HCT116 (cell line): ENCODE data around the gene C19orf38. TPM values are rescaled to one million over a fixed set of nuclear protein-coding genes. Genes with fewer than 3 reads are reported as not detected.
A peak's percentile ranks its signal among the peaks of the same experiment; 100 is the strongest.

ENCODE experiments used
- ATAC-seq: fragments of 200-7000 bp; cut with Tn5 transposase; 2 replicates; pipeline ENCODE4 v1.9.1; 2020; ENCODE audit warnings: mild to moderate bottlenecking, moderate library complexity
- BruUV-seq: library from RNA; stranded (reverse); fragments of 400-500 nt; replicated peaks from 2 replicates; lab custom pipeline; 2021; lab: Mats Ljungman, UMichigan
- CTCF ChIA-PET: fragments of 300-600 bp; sonication (Branson Sonifier 250); formaldehyde crosslinking; loops from one replicate; lab custom pipeline; 2021; ENCODE audit warnings: antibody characterized with exemption; lab: Charles Lee
- POLR2A ChIA-PET: fragments of 300-600, 350-600 bp; sonication (Branson Sonifier 250); formaldehyde crosslinking; loops from one replicate; lab custom pipeline; 2021; ENCODE audit warnings: antibody characterized with exemption; lab: Charles Lee
- RAD21 ChIA-PET, 2 experiments: fragments of 300-600 bp; sonication (Branson Sonifier 250); formaldehyde crosslinking; loops; one replicate each; lab custom pipeline; 2023; ENCODE audit warnings: low total read pairs in 2 of 2; ENCODE audit not compliant: uncharacterized antibody in 2 of 2, unreplicated experiment in 2 of 2, low non-redundant PET in 1 of 2; lab: Charles Lee
- DNase-seq: peaks from one replicate; pipeline ENCODE4 v3.0.0-alpha.2; 2010; ENCODE audit warnings: low read depth, low spot score
- H2AFZ ChIP-seq: fragments of 200-600 bp; shearing (Covaris generic), sonication (generic); 2 replicates; pipeline ENCODE4 v1.6.1; 2017; ENCODE audit warnings: low read depth, mixed run types, mixed read lengths, antibody characterized with exemption, low read length; ENCODE audit not compliant: poor library complexity, severe bottlenecking
- H3K27ac ChIP-seq: 2 replicates; pipeline ENCODE4 v1.5.1; 2012; ENCODE audit warnings: low read depth, low read length
- H3K27me3 ChIP-seq: fragments of 200-600 bp; sonication (generic); 2 replicates; pipeline ENCODE4 v1.6.1; 2016; ENCODE audit warnings: mixed run types, low read length, mixed read lengths; ENCODE audit not compliant: insufficient read depth
- H3K36me3 ChIP-seq, 2 experiments: fragments of 200-500 bp in 1 of 2; fragments of 200-600 bp in 1 of 2; sonication (Bioruptor generic) in 1 of 2; sonication (generic) in 1 of 2; 2 replicates each; pipeline versions ENCODE4 v1.5.1 to v1.6.1; 2014 to 2016; ENCODE audit warnings: low read length in 2 of 2, inconsistent platforms in 1 of 2, mixed read lengths in 1 of 2, mixed run types in 1 of 2; ENCODE audit not compliant: insufficient read depth in 2 of 2, control insufficient read depth in 1 of 2
- H3K4me1 ChIP-seq, 2 experiments: fragments of 200-600 bp in 1 of 2; sonication (generic) in 1 of 2; 2 replicates each; pipeline versions ENCODE4 v1.5.1 to v1.6.1; 2012 to 2017; ENCODE audit warnings: low read length in 2 of 2, inconsistent platforms in 1 of 2, mild to moderate bottlenecking in 1 of 2, mixed read lengths in 1 of 2, mixed run types in 1 of 2, moderate library complexity in 1 of 2; ENCODE audit not compliant: insufficient read depth in 2 of 2, control insufficient read depth in 1 of 2
- H3K4me2 ChIP-seq: fragments of 200-600 bp; sonication (generic); 2 replicates; pipeline ENCODE4 v1.6.1; 2017; ENCODE audit warnings: mixed run types, low read length, mixed read lengths
- H3K4me3 ChIP-seq, 2 experiments: fragments of 200-600 bp in 1 of 2; sonication (generic) in 1 of 2; replicated peaks in 1 of 2; 2 replicates each; pipeline ENCODE4 v1.5.1; 2011 to 2016; ENCODE audit warnings: low read length in 2 of 2, control low read depth in 1 of 2, low read depth in 1 of 2, mild to moderate bottlenecking in 1 of 2, mixed read lengths in 1 of 2, mixed run types in 1 of 2
- H3K79me2 ChIP-seq: fragments of 200-600 bp; sonication (generic); 2 replicates; pipeline ENCODE4 v1.6.1; 2017; ENCODE audit warnings: mild to moderate bottlenecking, mixed run types, low read length, moderate library complexity, mixed read lengths; ENCODE audit not compliant: insufficient read depth
- H3K9ac ChIP-seq: fragments of 200-600 bp; sonication (generic); 2 replicates; pipeline ENCODE4 v1.6.1; 2016; ENCODE audit warnings: low read length, mixed read lengths
- H3K9me2 ChIP-seq: fragments of 200-600 bp; sonication (generic), shearing (Covaris generic); 2 replicates; pipeline ENCODE4 v1.6.1; 2017; ENCODE audit warnings: mixed run types, mild to moderate bottlenecking, moderate library complexity; ENCODE audit not compliant: insufficient read depth
- H3K9me3 ChIP-seq, 2 experiments: fragments of 200-500 bp in 1 of 2; fragments of 200-600 bp in 1 of 2; sonication (Bioruptor generic) in 1 of 2; sonication (generic) in 1 of 2; 2 replicates each; pipeline ENCODE4 v1.6.1; 2014 to 2017; ENCODE audit warnings: low read length in 2 of 2, mixed read lengths in 2 of 2, inconsistent platforms in 1 of 2, low read depth in 1 of 2, mild to moderate bottlenecking in 1 of 2, mixed run types in 1 of 2, moderate library complexity in 1 of 2; ENCODE audit not compliant: control insufficient read depth in 1 of 2, insufficient read depth in 1 of 2
- H4K20me1 ChIP-seq: fragments of 200-600 bp; sonication (generic), shearing (Covaris generic); 2 replicates; pipeline ENCODE4 v1.6.1; 2017; ENCODE audit warnings: mixed run types, mild to moderate bottlenecking, moderate library complexity; ENCODE audit not compliant: insufficient read depth
- CBX3 ChIP-seq: IDR thresholded peaks from 2 replicates; pipeline ENCODE4 v1.6.1; 2012; ENCODE audit warnings: low read depth
- EGR1 ChIP-seq: IDR thresholded peaks from 2 replicates; pipeline ENCODE4 v1.6.1; 2012; ENCODE audit warnings: low read depth
- ELF1 ChIP-seq: IDR thresholded peaks from 2 replicates; pipeline ENCODE4 v1.6.1; 2012; ENCODE audit warnings: low read depth, borderline replicate concordance
- EZH2 ChIP-seq: fragments of 200-600 bp; sonication (generic); IDR thresholded peaks from 2 replicates; pipeline ENCODE4 v1.6.1; 2017; ENCODE audit warnings: antibody characterized with exemption, mixed run types
- EZH2phosphoT487 ChIP-seq: fragments of 200-600 bp; IDR thresholded peaks from 2 replicates; pipeline ENCODE4 v1.6.1; 2018; ENCODE audit warnings: antibody characterized with exemption, borderline replicate concordance
- POLR2A ChIP-seq: IDR thresholded peaks from 2 replicates; pipeline ENCODE4 v1.7.0; 2011; ENCODE audit warnings: borderline replicate concordance; ENCODE audit not compliant: insufficient read depth, insufficient read length; ENCODE audit errors: extremely low read depth
- POLR2AphosphoS5 ChIP-seq: IDR thresholded peaks from 2 replicates; pipeline ENCODE4 v1.6.1; 2011; ENCODE audit warnings: mild to moderate bottlenecking, low read depth, low read length, moderate library complexity
- RAD21 ChIP-seq: IDR thresholded peaks from 2 replicates; pipeline ENCODE4 v1.6.1; 2012; ENCODE audit warnings: low read depth, mild to moderate bottlenecking
- SIN3A ChIP-seq: IDR thresholded peaks from 2 replicates; pipeline ENCODE4 v1.6.1; 2012; ENCODE audit warnings: low read depth
- SP1 ChIP-seq: IDR thresholded peaks from 2 replicates; pipeline ENCODE4 v1.6.1; 2012; ENCODE audit warnings: low read depth
- YY1 ChIP-seq: IDR thresholded peaks from 2 replicates; pipeline ENCODE4 v1.6.1; 2011; ENCODE audit warnings: low read length, low read depth, moderate library complexity, mild to moderate bottlenecking; ENCODE audit not compliant: insufficient replicate concordance; ENCODE audit errors: extremely low read depth
- ZFX ChIP-seq: fragments of 450-650 bp; IDR thresholded peaks from 2 replicates; pipeline ENCODE4 v1.6.1; 2017
- ZNF274 ChIP-seq: fragments of 200-500 bp; sonication (Bioruptor generic); IDR thresholded peaks from 2 replicates; pipeline ENCODE4 v1.6.1; 2014; ENCODE audit warnings: mild to moderate bottlenecking, low read depth, low read length, inconsistent platforms
- intact Hi-C: fragments of 100-400 bp; cut with micrococcal nuclease; formaldehyde crosslinking; loops from 2 replicates; pipeline ENCODE4 v1.10.0; 2022
- total RNA-seq: library from RNA; stranded (reverse); gene quantifications from one replicate; pipeline ENCODE4 v1.2.1, GENCODE V29; 2021; ENCODE audit not compliant: unreplicated experiment
- TF ChIP-seq, protein P1 (sequence below): IDR thresholded peaks from 2 replicates; pipeline ENCODE4 v1.6.1; 2012
- TF ChIP-seq, protein P2 (sequence below), 3 experiments: fragments of 200-600 bp in 1 of 3; sonication (generic) in 1 of 3; IDR thresholded peaks in 2 of 3; conservative IDR thresholded peaks in 1 of 3; 2 replicates each; pipeline ENCODE4 v1.5.1; 2012 to 2017; ENCODE audit warnings: low read depth in 2 of 3, low read length in 2 of 3, antibody characterized with exemption in 1 of 3, borderline replicate concordance in 1 of 3, control low read depth in 1 of 3, mild to moderate bottlenecking in 1 of 3, mixed read lengths in 1 of 3, mixed run types in 1 of 3, moderate library complexity in 1 of 3; ENCODE audit not compliant: insufficient read depth in 1 of 3
- TF ChIP-seq, protein P3 (sequence below): IDR thresholded peaks from 2 replicates; pipeline ENCODE4 v1.6.1; 2012; ENCODE audit warnings: low read depth
- TF ChIP-seq, protein P4 (sequence below): IDR thresholded peaks from 2 replicates; pipeline ENCODE4 v1.6.1; 2011; ENCODE audit warnings: mild to moderate bottlenecking, low read length, moderate library complexity; ENCODE audit not compliant: insufficient replicate concordance; ENCODE audit errors: extremely low read depth

C19orf38 gene
- total RNA-seq, 1 experiment from 2014 or later: 0.74 TPM

DNA sequence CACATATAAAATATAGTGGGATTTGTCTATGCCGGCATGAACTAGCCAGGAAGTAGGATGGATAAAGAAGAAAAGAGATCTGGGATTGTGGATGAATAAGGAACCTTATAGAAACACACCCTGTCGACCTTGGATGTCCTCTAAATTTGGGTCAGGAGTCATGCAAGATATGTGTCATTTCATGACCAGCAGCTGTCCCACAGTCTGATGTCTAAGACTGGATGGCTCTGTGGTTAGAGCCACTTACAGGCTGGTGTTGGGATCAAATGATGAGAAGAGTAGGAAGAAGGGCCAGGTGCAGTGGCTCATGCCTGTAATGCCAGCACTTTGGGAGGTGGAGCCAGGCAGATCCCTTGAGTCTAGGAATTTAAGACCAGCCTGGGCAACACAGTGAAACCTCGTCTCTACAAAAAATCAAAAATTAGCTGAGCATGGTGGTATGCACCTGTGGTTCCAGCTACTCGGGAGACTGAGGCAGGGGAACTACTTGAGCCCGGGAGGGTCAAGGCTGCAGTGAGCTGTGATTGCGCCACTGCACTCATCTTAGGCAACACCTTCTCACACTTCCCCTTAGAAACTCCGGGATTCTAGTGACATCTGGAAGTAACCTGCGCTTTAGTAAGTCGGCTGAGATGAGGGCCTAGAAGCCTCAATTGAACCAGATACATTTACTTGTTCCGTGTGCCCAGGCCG is 43.0 kb upstream of the C19orf38 start:
- Histone ChIP-seq H3K9me3 (no peaks in the 10 kb centered on the region), H3K4me3 (no peak overlapping the region), H3K27me3 (no peaks in the 10 kb centered on the region), H4K20me1 (no peaks in the 10 kb centered on the region), H3K9me2 (no peaks in the 10 kb centered on the region), H3K4me2 (no peak overlapping the region)
- RAD21 ChIA-PET: no interaction called here
- TF ChIP-seq SIN3A (no peak), SP1 (no peak), EZH2phosphoT487 (no peak), POLR2AphosphoS5 (no peak), RAD21 (no peak), CBX3 (no peak), ZFX (no peak), YY1 (no peak), EGR1 (no peak), ELF1 (no peak), POLR2A (no peak), EZH2 (no peak), ZNF274 (no peak)
- TF ChIP-seq, protein P1, sequence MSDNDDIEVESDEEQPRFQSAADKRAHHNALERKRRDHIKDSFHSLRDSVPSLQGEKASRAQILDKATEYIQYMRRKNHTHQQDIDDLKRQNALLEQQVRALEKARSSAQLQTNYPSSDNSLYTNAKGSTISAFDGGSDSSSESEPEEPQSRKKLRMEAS: no peak
- TF ChIP-seq, protein P2, sequence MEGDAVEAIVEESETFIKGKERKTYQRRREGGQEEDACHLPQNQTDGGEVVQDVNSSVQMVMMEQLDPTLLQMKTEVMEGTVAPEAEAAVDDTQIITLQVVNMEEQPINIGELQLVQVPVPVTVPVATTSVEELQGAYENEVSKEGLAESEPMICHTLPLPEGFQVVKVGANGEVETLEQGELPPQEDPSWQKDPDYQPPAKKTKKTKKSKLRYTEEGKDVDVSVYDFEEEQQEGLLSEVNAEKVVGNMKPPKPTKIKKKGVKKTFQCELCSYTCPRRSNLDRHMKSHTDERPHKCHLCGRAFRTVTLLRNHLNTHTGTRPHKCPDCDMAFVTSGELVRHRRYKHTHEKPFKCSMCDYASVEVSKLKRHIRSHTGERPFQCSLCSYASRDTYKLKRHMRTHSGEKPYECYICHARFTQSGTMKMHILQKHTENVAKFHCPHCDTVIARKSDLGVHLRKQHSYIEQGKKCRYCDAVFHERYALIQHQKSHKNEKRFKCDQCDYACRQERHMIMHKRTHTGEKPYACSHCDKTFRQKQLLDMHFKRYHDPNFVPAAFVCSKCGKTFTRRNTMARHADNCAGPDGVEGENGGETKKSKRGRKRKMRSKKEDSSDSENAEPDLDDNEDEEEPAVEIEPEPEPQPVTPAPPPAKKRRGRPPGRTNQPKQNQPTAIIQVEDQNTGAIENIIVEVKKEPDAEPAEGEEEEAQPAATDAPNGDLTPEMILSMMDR (IDR thresholded peaks at IDR 0.05 in 2 of 3, conservative IDR thresholded peaks at IDR 0.05 in 1 of 3; ENCODE audit: borderline replicate concordance in 1 of 3, insufficient read depth in 1 of 3, low read depth in 2 of 3, low read length in 2 of 3): no peak
- TF ChIP-seq, protein P3, sequence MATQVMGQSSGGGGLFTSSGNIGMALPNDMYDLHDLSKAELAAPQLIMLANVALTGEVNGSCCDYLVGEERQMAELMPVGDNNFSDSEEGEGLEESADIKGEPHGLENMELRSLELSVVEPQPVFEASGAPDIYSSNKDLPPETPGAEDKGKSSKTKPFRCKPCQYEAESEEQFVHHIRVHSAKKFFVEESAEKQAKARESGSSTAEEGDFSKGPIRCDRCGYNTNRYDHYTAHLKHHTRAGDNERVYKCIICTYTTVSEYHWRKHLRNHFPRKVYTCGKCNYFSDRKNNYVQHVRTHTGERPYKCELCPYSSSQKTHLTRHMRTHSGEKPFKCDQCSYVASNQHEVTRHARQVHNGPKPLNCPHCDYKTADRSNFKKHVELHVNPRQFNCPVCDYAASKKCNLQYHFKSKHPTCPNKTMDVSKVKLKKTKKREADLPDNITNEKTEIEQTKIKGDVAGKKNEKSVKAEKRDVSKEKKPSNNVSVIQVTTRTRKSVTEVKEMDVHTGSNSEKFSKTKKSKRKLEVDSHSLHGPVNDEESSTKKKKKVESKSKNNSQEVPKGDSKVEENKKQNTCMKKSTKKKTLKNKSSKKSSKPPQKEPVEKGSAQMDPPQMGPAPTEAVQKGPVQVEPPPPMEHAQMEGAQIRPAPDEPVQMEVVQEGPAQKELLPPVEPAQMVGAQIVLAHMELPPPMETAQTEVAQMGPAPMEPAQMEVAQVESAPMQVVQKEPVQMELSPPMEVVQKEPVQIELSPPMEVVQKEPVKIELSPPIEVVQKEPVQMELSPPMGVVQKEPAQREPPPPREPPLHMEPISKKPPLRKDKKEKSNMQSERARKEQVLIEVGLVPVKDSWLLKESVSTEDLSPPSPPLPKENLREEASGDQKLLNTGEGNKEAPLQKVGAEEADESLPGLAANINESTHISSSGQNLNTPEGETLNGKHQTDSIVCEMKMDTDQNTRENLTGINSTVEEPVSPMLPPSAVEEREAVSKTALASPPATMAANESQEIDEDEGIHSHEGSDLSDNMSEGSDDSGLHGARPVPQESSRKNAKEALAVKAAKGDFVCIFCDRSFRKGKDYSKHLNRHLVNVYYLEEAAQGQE: no peak
- TF ChIP-seq, protein P4, sequence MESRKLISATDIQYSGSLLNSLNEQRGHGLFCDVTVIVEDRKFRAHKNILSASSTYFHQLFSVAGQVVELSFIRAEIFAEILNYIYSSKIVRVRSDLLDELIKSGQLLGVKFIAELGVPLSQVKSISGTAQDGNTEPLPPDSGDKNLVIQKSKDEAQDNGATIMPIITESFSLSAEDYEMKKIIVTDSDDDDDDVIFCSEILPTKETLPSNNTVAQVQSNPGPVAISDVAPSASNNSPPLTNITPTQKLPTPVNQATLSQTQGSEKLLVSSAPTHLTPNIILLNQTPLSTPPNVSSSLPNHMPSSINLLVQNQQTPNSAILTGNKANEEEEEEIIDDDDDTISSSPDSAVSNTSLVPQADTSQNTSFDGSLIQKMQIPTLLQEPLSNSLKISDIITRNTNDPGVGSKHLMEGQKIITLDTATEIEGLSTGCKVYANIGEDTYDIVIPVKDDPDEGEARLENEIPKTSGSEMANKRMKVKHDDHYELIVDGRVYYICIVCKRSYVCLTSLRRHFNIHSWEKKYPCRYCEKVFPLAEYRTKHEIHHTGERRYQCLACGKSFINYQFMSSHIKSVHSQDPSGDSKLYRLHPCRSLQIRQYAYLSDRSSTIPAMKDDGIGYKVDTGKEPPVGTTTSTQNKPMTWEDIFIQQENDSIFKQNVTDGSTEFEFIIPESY: no peak
- TF ChIP-seq, all 23 proteins: peak for 0
- ChIA-PET POLR2A (no interaction called here), CTCF (no interaction called here)
- peaks cover 8 to 37% of the 10 kb centered on the region in 2 experiments; a peak in 2 of 4 replicates for H3K36me3 ChIP-seq
- BruUV-seq: TSS peak; percentile 25
- no peak for ATAC-seq
- DNase-seq: no peak
- H3K79me2 ChIP-seq: no peaks in the 10 kb centered on the region
- intact Hi-C loops: no loop called here
- no peak overlapping the region for H3K27ac ChIP-seq
- H3K9ac ChIP-seq: no peak overlapping the region
- H2AFZ ChIP-seq: no peak overlapping the region
- H3K4me1 ChIP-seq: peaks cover 10 to 20% of the 10 kb centered on the region in 2 experiments
